Measurements from ENCODE around the gene KCNC4.

KCNC4 gene

GRCh38 chr1:110210604-110211495, 736 bp downstream of the KCNC4 start:
- no peak for TF ChIP-seq CTCF (IDR thresholded peaks at IDR 0.05; ENCODE audit: low read depth, low read length, missing control alignments)
- no peak for DNase-seq (ENCODE audit: low read depth)
- peak overlapping the region; percentile 66 for H3K4me3 ChIP-seq (ENCODE audit: low read depth, low read length)

DNA sequence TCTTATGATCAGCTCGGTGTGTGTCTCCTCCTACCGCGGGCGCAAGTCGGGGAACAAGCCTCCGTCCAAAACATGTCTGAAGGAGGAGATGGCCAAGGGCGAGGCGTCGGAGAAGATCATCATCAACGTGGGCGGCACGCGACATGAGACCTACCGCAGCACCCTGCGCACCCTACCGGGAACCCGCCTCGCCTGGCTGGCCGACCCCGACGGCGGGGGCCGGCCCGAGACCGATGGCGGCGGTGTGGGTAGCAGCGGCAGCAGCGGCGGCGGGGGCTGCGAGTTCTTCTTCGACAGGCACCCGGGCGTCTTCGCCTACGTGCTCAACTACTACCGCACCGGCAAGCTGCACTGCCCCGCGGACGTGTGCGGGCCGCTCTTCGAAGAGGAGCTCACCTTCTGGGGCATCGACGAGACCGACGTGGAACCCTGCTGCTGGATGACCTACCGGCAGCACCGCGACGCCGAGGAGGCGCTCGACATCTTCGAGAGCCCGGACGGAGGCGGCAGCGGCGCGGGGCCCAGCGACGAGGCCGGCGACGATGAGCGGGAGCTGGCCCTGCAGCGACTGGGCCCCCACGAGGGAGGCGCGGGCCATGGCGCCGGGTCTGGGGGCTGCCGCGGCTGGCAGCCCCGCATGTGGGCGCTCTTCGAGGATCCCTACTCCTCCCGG, 1.5 kb downstream of the KCNC4 start:
- peak overlapping the region; percentile 66 for H3K4me3 ChIP-seq (ENCODE audit: low read depth, low read length)
- TF ChIP-seq CTCF (IDR thresholded peaks at IDR 0.05; ENCODE audit: low read depth, low read length, missing control alignments): peak; percentile 2
- no peak for DNase-seq (ENCODE audit: low read depth)

DNA sequence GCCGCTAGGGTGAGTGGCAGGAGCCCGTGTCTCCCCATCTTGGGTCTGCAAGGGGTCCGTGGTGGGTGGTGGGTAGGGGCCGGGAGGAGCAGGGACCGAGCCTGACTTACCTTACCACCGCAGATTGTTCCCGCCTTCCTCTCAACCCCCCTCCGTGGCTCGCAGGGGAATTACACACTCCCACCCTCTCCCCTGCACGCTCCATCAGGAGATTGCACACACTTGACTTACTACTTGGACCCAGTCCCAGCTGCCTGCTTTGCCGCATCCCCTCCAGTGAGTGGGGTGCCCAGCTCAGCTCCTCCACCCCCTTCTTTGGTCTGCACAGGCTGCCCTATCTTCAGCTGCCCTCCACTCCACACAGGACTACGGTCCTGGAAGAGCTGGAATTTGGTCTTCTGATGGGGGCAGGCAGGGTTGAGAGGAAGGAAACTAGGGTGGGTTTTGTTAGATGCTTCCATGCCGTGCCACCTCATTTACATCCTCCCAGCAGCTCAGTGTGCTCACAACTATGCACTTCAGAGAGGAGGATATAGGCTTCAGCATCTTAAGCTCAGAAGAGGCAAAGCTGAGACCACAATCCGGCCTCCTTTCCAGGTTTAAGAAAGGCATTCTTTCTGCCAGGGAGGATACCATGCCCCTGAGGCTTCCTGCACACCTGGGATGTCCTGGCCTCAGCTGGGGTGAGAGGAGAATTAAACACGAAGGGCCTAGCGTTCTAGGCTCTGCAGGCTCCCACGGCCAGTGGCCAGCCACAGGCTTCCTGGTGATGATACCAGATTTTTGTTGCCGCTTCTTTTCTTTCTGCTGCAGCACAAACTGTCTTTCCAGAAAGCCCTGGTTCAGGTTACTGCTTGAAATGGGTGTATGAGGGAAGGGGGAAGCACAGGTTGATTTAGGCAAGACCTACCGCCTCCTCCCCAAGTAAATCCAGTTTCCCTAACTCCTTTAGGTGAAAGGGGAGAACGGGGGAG, 2.3 kb downstream of the KCNC4 start:
- H3K4me3 ChIP-seq (ENCODE audit: low read depth, low read length): no peak overlapping the region
- DNase-seq (ENCODE audit: low read depth): no peak
- no peak for TF ChIP-seq CTCF (IDR thresholded peaks at IDR 0.05; ENCODE audit: low read depth, low read length, missing control alignments)

DNA sequence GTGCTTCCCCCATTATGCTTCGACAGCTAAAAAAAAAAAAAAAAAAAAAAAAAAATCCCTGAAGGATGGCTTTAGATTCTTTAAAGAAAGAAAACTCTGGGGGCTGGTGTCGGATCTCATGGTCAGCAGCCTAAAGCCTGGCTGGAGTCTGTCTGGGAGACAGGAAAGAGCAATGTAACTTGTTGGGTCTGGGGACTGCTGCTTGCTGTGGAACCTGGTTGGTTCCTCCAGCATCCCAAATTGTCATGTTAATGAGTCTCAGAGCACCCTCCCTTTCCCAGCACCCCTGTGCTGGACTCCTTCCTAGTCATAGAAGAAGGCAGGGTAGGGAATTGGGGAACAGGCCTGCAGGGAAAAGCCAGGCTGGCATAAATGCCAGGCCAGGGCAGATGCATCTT, 3.0 kb downstream of the KCNC4 start:
- no peak overlapping the region for H3K4me3 ChIP-seq (ENCODE audit: low read depth, low read length)
- DNase-seq (ENCODE audit: low read depth): no peak
- no peak for TF ChIP-seq CTCF (IDR thresholded peaks at IDR 0.05; ENCODE audit: low read depth, low read length, missing control alignments)

- no peak for TF ChIP-seq CTCF (IDR thresholded peaks at IDR 0.05; ENCODE audit: low read depth, low read length, missing control alignments)
- no peak for DNase-seq (ENCODE audit: low read depth)
- no peak overlapping the region for H3K4me3 ChIP-seq (ENCODE audit: low read depth, low read length)
Measured at GRCh38 chr1:110214454-110215404, 4.6 kb downstream of the KCNC4 start.
